ENCODE results near the gene DLG5.

Gene DLG5

GRCh38 chr10:77973276-77973675 lies 46.7 kb upstream of the DLG5 start (continued):
- no peak for TF ChIP-seq PRDM6 (tag by site-specific recombination; IDR thresholded peaks at IDR 0.05)
- TF ChIP-seq ZNF600 (tag by site-specific recombination; IDR thresholded peaks at IDR 0.05), result no peak

- H3K4me3 ChIP-seq (ENCODE audit: low read depth, low read length), result no peak overlapping the region
- CTCF ChIA-PET, result interaction anchor here (0.6 kb wide), 1 partner anchor 14 kb away, joined by 4 read pairs; no protein-coding TSS in a partner anchor
- H3K4me1 ChIP-seq (ENCODE audit: control insufficient read depth, insufficient read depth, low read length), result no peaks in the 10 kb centered on the region
- no peak for TF ChIP-seq KLF7 (tag by site-specific recombination; IDR thresholded peaks at IDR 0.05; ENCODE audit: borderline replicate concordance)
- TF ChIP-seq ZNF266 (tag by site-specific recombination; IDR thresholded peaks at IDR 0.05; ENCODE audit: low read depth), result no peak
- no peak for TF ChIP-seq ZNF350 (tag by site-specific recombination; IDR thresholded peaks at IDR 0.05)
- TF ChIP-seq ZNF423 (tag by site-specific recombination; IDR thresholded peaks at IDR 0.05), result no peak
- no peak for TF ChIP-seq ZNF239 (tag by site-specific recombination; IDR thresholded peaks at IDR 0.05)
- TF ChIP-seq ZNF660 (tag by site-specific recombination; IDR thresholded peaks at IDR 0.05), result no peak
- TF ChIP-seq ZNF792 (tag by site-specific recombination; IDR thresholded peaks at IDR 0.05), result no peak
- no peak for TF ChIP-seq ZNF16 (tag by site-specific recombination; IDR thresholded peaks at IDR 0.05; ENCODE audit: low read depth)
- no peak for TF ChIP-seq ZNF624 (tag by site-specific recombination; IDR thresholded peaks at IDR 0.05)
- POLR2A ChIA-PET, result no interaction called here
- peaks cover 10 to 20% of the 10 kb centered on the region in 2 experiments for H3K36me3 ChIP-seq (ENCODE audit: control insufficient read depth in 2 of 2, insufficient read depth in 1 of 2, low read length in 2 of 2)
- H3K27ac ChIP-seq (ENCODE audit: extremely low read depth, low read depth, low read length), result no peak overlapping the region
- no peaks in the 10 kb centered on the region for H3K9me3 ChIP-seq (ENCODE audit: control insufficient read depth, insufficient read depth, low read depth, low read length)
These were observed 45.6 kb upstream of the DLG5 start for GRCh38 chr10:77972148-77972547.

- H3K4me1 ChIP-seq (ENCODE audit: control insufficient read depth, insufficient read depth, low read length), result no peaks in the 10 kb centered on the region
- H3K9me3 ChIP-seq (ENCODE audit: control insufficient read depth, insufficient read depth, low read depth, low read length), result no peaks in the 10 kb centered on the region
- peaks cover 6 to 16% of the 10 kb centered on the region in 2 experiments for H3K36me3 ChIP-seq (ENCODE audit: control insufficient read depth in 2 of 2, insufficient read depth in 1 of 2, low read length in 2 of 2)
- H3K4me3 ChIP-seq (ENCODE audit: low read depth, low read length), result no peak overlapping the region
- TF ChIP-seq ZNF121 (tag by site-specific recombination; IDR thresholded peaks at IDR 0.05) (peak; percentile 80), ZBTB6 (tag by site-specific recombination; IDR thresholded peaks at IDR 0.05) (no peak)
- CTCF ChIA-PET, result interaction anchor here (0.6 to 1.1 kb wide), 2 partner anchors 14 to 165 kb away, joined by 3 to 4 read pairs; no protein-coding TSS in a partner anchor
- POLR2A ChIA-PET, result no interaction called here
- no peak overlapping the region for H3K27ac ChIP-seq (ENCODE audit: extremely low read depth, low read depth, low read length)
These were observed 45.2 kb upstream of the DLG5 start for GRCh38 chr10:77971804-77972144.

- Histone ChIP-seq H3K9me3 (ENCODE audit: control insufficient read depth, insufficient read depth, low read depth, low read length) (no peaks in the 10 kb centered on the region), H3K27ac (ENCODE audit: extremely low read depth, low read depth, low read length) (no peak overlapping the region), H3K36me3 (ENCODE audit: control insufficient read depth in 2 of 2, insufficient read depth in 1 of 2, low read length in 2 of 2) (peaks cover 4 to 10% of the 10 kb centered on the region in 2 experiments; a peak in 2 of 3 replicates), H3K4me1 (ENCODE audit: control insufficient read depth, insufficient read depth, low read length) (no peaks in the 10 kb centered on the region), H3K4me3 (ENCODE audit: low read depth, low read length) (no peak overlapping the region)
- ChIA-PET CTCF (interaction anchor here (0.6 to 1.1 kb wide), 3 partner anchors 15 to 165 kb away, joined by 3 to 5 read pairs (median 4); no protein-coding TSS in a partner anchor), POLR2A (no interaction called here)
- no peak for TF ChIP-seq ZNF660 (tag by site-specific recombination; IDR thresholded peaks at IDR 0.05)
- peak; percentile 58 for TF ChIP-seq SETDB1 (IDR thresholded peaks at IDR 0.05; ENCODE audit: insufficient read length, low read length)
- TF ChIP-seq ZNF776 (tag by site-specific recombination; IDR thresholded peaks at IDR 0.05; ENCODE audit: borderline replicate concordance), result no peak
- no peak for TF ChIP-seq ZBTB26 (tag by site-specific recombination; optimal IDR thresholded peaks at IDR 0.05)
- TF ChIP-seq TRIM28 (IDR thresholded peaks at IDR 0.05; ENCODE audit: borderline replicate concordance, low read length), result peak; percentile 47; the same call in 1 of the 2 replicates
These were observed 44.6 kb upstream of the DLG5 start for GRCh38 chr10:77970869-77971803.

Measured in HEK293 (cell line).